GM21423 (cell line): ENCODE results near the gene NDUFV2.
"Not testable (repeated sequence)": the region's sequence is repeated elsewhere in the genome, so short reads cannot be mapped to it uniquely, and the experiment has no call there.

ENCODE experiments used
- ATAC-seq: cut with Tn5 transposase; IDR thresholded peaks from one replicate; pipeline ENCODE4 v1.9.1; 2021; ENCODE audit warnings: mild to moderate bottlenecking, moderate library complexity; ENCODE audit not compliant: unreplicated experiment

The NDUFV2 gene

DNA sequence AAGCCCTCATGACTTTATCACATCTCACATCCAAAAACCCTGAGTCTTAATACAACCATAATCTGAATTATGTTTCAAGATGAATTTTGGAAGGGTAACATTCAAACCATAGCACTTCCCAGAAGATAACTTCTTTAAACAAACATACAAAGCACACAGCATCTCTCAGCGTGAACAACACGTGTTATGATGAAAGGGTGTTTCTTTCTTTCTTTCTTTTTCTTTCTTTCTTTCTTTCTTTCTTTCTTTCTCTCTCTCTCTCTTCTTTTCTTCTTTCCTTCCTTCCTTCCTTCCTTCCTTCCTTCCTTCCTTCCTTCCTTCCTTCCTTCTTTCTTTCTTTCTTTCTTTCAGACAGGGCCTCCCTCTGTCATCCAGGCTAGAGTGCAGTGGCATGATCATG, 13.8 kb upstream of the NDUFV2 start:
- not testable (repeated sequence) for ATAC-seq

- no peak for ATAC-seq
Observed at GRCh38 chr18:9090578-9090977, 11.9 kb upstream of the NDUFV2 start.

GRCh38 chr18:9091066-9091476, 11.4 kb upstream of the NDUFV2 start:
- no peak for ATAC-seq

GRCh38 chr18:9092665-9093064, 9.8 kb upstream of the NDUFV2 start:
- ATAC-seq, result no peak

DNA sequence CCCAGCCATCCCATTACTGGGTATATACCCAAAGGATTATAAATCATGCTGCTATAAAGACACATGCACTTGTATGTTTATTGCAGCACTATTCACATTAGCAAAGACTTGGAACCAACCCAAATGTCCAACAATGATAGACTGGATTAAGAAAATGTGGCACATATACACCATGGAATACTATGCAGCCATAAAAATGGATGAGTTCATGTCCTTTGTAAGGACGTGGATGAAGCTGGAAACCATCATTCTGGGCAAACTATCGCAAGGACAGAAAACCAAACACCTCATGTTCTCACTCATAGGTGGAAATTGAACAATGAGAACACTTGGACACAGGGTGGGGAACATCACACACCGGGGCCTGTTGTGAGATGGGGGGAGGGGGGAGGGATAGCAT, 9.4 kb upstream of the NDUFV2 start:
- not testable (repeated sequence) for ATAC-seq

- no peak for ATAC-seq
Observed at GRCh38 chr18:9094307-9095226, 7.9 kb upstream of the NDUFV2 start.

DNA sequence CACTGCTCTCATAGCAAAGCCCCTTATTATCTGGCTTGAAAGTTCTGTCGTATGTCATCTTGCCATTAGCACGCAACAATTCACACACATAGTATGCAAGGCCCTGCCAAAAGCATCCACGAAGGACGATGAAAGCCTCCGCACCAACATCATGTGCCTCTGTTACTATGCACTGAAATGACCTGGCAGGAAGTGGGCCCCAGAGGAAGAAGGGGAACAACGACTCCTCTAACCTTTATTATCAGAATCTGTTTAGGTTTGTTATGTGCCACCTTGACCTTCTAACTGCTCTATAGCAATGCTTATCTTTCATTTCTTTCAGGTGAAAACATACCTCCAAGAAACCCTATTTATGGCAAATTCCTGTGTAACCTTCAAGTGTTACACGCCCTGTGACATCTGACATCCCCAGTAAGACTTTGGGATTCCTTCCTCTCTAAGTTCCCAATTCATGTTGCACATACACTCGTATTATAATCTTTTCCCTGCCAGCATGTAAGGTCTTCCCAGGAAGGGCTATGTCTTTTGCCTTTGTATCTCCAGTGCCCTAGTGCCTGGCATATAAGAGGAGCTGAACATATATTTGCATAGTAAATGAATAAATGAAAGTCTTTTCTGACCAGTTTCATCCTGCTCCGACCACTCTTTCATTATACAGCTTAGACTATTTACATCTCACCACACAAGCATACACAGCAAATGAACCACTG, 7.0 kb upstream of the NDUFV2 start:
- ATAC-seq, result peak; percentile 86

- ATAC-seq, result no peak
Observed at GRCh38 chr18:9096007-9096371, 6.5 kb upstream of the NDUFV2 start.

GRCh38 chr18:9096685-9097084, 5.8 kb upstream of the NDUFV2 start:
- ATAC-seq, result no peak

- no peak for ATAC-seq
Observed at GRCh38 chr18:9097349-9097748, 5.2 kb upstream of the NDUFV2 start.

DNA sequence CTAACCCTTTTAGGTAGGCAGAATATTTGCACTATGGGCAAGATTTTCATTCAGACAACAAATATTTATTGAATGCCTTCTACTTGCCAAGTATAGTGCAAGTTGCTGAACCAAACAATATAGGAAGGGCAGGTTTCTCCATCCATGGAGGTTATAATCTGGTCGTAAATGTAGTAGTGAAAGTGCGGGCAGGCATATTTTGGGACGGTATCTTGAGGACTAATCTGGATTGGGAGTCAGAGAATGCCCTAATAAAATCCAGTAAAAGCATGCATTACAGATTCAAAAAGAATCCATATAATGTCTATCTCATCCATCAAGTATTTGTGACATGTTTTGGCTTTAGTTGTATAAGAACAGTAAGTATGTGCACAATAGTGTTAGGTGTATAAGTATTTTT, 1.7 kb upstream of the NDUFV2 start:
- ATAC-seq, result no peak

DNA sequence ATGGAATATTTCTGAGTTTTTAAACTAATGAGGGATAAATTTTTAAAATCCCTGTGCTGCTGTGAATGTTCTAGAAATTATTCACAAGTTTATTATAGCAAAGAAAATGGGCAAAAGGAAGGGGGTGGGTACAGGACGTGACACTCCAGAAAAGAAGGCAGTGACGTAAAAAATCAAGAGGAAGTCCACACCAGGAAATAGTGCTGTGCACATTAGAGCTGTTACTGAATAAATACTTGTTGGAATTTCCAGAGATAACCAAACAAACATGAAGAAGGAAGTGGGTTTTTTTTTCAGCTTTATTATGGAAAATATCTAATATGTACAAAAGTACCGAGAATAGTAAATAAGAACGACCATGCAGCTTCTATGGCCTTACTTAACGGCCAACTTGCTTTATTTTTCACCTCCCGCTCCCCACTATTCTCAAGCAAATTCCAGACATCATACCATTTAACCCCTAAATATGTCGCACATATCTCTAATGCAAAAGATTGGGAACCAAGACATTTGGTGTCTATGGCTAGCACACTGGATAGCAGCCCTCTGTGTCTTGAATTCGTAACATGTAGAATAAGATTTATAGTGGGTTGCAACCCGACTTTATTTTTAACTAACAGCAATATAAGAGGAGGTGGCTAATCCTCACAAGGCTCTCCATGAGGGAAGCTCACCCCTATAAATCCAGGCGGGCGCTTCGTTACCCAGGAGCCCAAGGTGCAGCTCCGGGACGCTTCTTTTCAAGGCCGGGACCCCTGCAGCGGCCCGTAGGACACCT, 580 bp upstream of the NDUFV2 start:
- ATAC-seq, result no peak

DNA sequence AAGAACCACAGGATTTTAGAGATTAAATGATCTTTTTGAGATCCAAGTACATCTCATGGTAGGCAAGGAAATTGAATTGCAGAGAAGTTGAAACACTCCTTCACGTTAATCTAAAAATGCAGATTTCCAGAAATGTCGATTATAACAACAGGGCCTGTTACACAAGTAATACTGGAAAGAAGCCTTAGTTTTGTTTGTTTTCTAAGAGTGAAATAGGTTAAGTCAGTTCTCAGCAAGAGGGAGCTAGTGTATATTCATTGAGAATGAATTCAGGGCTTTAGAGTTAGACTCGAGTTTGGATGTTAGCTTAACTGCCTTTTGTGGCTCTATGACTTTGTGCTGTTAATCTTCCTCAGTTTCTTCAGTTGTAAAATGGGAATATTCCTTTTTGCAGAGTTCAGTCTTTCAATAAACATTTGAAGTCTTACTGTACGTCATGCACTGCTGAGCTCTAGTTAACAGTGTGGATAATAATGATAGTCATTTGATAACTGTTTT, 926 bp downstream of the NDUFV2 start:
- ATAC-seq, result no peak

GRCh38 chr18:9104244-9104901, 1.9 kb downstream of the NDUFV2 start:
- ATAC-seq, result no peak

- no peak for ATAC-seq
Observed at GRCh38 chr18:9105420-9105819, 2.9 kb downstream of the NDUFV2 start.

DNA sequence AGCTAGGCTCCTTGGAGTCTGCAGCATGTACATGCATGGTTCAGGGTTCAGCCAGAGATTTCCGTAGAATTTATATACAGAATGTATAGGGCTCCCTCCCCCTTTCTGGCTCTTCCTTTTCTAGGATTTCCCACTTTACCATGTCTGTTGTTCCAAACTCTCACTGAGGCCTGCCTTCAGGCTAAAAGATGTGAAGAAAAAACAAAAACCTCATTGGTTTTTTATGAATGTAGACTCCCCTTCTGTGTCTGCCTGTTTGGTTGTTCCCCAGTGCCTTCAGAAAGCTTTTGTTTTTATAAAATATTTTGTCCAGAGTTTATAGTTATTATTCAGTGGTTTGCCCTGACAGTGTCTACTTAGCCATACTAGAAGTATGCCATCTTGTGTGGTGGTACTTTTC, 3.6 kb downstream of the NDUFV2 start:
- no peak for ATAC-seq

DNA sequence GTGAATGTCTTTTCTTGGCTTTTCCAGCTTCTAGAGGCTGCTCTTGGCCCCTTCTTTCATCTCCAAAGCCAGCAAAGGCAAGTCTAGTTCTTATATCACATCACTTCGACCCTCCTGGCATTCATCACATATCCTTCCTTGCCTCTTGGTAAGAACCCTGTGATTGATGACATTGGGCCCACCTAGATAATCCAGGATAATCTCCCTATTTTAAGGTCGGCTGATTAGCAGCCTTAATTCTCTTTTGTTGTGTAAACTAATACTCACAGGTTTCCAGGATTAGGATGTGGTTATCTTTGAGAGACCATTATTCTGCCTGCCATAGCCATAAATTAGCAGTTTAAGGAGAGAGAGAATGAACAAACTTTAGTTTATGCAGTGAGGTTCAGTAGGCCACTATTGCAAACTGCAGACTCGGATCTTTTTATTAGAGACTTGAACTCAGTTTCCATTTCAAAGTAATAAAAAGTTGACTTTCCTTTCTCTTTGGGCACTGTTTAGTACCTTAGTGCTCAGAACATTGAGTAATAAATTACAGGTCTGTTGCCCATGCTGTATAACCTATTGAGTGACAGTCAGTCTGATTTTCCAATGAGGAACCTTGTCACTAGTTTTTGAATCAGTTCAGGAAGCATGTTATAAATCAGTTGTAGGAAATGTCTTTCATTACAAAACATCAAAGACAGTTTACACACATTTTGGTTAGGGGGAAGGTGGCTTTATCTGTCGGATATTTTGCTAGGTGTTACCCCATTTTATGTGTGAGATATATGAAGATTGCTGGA, 4.5 kb downstream of the NDUFV2 start:
- ATAC-seq, result no peak

GRCh38 chr18:9108911-9109310, 6.4 kb downstream of the NDUFV2 start:
- no peak for ATAC-seq

DNA sequence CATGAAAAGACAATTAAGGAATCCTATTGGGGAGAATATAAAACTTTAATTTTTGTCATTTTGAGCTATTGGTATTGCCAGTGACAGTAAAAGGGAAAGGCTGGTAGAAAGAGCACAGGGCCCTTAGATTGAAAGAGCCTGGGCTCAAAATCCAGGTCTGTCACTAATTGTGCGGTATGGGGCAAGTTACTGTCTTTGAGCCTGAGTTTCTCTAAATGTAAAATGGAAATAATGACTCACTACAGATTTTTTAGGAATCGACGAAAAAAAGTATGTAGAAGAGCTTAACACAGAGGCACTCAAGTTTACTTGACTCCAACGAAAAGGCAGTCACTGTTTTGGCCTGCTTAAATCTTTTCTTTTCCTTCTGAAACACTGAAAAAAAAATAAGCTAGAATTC, 7.0 kb downstream of the NDUFV2 start:
- ATAC-seq, result no peak
